Thyroid gland (tissue), 4 donors: ENCODE measurements around the gene SULT1C2.

Source experiments
- CTCF ChIP-seq, 6 experiments: fragments of 200-600 bp in 3 of 6; fragments of 450-650 bp in 3 of 6; sonication (generic) in 3 of 6; IDR thresholded peaks; one replicate each; pipeline ENCODE4 v1.5.1; 2016 to 2019; ENCODE audit warnings: antibody characterized with exemption in 6 of 6, mild to moderate bottlenecking in 2 of 6, inconsistent platforms in 1 of 6, moderate library complexity in 1 of 6
- POLR2A ChIP-seq, 2 donors: fragments of 450-650 bp; IDR thresholded peaks; one replicate each; pipeline ENCODE4 v1.6.1; 2017; ENCODE audit warnings: antibody characterized with exemption in 2 of 2, mild to moderate bottlenecking in 2 of 2, moderate library complexity in 1 of 2

- no peak for TF ChIP-seq CTCF (IDR thresholded peaks at IDR 0.05)
- no peak for TF ChIP-seq POLR2A (IDR thresholded peaks at IDR 0.05)
These were observed 8.2 kb upstream of the SULT1C2 start for GRCh38 chr2:108280466-108280865.
